ENCODE results near the gene BAX.

Gene BAX

GRCh38 chr19:48963371-48964204, 8.9 kb downstream of the BAX start:
- peak; percentile 84 for DNase-seq

GRCh38 chr19:48964205-48965039, 9.7 kb downstream of the BAX start:
- peak; percentile 63 for DNase-seq

DNA sequence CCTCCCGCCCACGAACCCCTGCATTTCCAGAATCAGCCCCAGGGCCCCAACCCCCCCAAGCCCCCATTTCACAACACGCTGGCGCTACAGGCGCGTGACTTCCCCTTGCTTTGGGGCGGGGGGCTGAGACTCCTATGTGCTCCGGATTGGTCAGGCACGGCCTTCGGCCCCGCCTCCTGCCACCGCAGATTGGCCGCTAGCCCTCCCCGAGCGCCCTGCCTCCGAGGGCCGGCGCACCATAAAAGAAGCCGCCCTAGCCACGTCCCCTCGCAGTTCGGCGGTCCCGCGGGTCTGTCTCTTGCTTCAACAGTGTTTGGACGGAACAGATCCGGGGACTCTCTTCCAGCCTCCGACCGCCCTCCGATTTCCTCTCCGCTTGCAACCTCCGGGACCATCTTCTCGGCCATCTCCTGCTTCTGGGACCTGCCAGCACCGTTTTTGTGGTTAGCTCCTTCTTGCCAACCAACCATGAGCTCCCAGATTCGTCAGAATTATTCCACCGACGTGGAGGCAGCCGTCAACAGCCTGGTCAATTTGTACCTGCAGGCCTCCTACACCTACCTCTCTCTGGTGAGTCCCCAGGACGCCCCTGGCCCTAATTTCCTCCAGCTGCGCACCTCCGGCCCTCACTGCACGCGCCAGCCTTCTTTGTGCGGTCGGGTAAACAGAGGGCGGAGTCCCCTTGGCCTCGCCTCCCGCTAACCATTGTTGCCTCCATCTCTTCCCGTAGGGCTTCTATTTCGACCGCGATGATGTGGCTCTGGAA, 10.5 kb downstream of the BAX start, which contains the start of gene FTL:
Gene FTL (plus strand): TSS at position 270 of the 766 bp plus-strand sequence. CDS start 199 bp downstream, at position 469.
- DNase-seq = peak; percentile 97

GRCh38 chr19:48965806-48966540, 11.3 kb downstream of the BAX start:
- peak; percentile 81 for DNase-seq

GRCh38 chr19:48966541-48967345, 12.1 kb downstream of the BAX start:
- DNase-seq = no peak

GRCh38 chr19:48967346-48968178, 12.9 kb downstream of the BAX start:
- DNase-seq = peak; percentile 50

GRCh38 chr19:48968179-48968661, 13.5 kb downstream of the BAX start:
- peak; percentile 44 for DNase-seq

DNA sequence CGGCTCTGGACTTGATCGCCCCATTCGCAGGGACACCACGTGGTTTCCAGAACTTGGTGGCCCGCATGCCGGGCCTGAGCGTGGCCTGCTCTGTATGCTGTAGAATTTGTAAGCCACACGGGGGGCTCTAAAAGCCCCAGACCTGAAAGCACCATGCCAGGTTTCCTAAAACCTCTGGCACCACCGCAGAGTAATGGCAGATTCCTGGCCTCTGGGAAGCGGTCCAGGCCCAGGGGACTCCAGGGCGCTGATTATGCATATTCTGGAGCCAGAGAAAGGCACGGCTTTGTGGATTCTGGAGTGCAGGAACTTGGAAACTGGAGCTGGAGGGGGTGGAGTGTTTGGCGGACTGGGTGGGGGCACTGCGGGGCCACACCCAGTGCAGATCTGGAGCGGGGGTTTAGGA, 14.1 kb downstream of the BAX start:
- DNase-seq = no peak

GRCh38 chr19:48969276-48970138, 14.8 kb downstream of the BAX start:
- DNase-seq = peak; percentile 21

- DNase-seq = no peak
Observed at GRCh38 chr19:48970139-48970766, 15.6 kb downstream of the BAX start.

DNA sequence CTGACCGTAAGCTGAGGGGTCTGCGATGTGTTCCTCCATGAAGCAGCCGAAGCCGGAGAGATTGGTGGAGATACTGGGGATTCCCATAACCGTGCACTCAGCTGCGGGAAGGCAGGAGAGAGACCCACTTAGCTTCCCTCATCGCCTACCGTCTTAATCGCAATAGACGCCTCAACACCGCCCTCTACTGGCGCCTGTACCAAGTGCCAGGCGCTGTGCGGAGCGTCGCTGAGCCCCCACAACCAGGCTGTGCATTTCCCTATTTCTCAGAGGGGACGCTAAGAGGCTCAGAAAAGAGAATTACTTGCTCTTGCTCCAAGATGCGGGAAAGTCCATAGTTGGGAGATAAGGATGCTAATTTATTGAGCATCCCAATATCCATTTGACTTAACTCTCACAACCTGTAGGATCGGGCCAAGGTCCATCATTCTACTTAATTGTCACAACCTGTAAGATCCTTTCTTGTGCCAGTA, 16.3 kb downstream of the BAX start:
- DNase-seq = peak; percentile 73

GRCh38 chr19:48975947-48976847, 21.5 kb downstream of the BAX start:
- no peak for DNase-seq

GRCh38 chr19:48977061-48977460, 22.4 kb downstream of the BAX start:
- no peak for DNase-seq

GRCh38 chr19:48982280-48982679, 27.6 kb downstream of the BAX start:
- no peak for DNase-seq

DNA sequence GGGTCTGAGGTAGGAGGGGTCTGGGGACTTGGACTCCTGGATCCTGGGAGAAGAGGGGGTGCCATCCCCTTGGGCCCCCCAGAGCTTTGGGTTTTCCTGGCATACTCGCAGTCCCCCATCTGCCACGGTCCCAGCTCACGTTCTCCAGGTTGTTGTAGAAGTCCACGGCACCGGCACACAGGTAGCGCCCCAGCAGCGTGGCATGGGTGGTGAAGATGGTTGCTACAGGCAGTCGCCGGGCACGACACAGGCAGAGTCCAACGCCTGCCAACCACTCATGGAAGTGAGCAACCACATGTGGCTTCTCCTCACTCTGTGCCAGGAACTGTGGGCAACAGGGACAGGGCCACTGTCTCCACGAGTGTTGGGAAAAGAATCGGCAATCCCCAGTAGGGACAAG, 31.0 kb downstream of the BAX start:
- DNase-seq = no peak

GRCh38 chr19:48986211-48986610, 31.5 kb downstream of the BAX start:
- DNase-seq = no peak

DNA sequence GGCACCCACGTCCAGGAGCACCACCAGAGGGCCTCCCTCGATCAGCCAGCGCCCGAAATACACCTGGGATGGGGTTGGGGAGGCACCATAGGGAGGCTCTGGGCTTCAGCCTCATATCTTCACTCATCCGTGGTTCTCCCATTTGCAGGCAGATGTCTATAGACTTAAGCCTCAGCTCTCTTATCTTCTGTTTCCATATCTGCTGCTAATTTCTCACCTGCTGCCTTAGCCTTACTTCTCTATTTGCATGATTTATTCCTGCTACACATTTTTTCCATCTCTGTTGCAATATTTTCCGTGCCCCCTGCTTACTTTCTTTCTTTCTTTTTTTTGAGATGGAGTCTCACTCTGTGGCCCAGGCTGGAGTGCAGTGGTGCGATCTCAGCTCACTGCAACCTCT, 32.6 kb downstream of the BAX start:
- no peak for DNase-seq

Data from fibroblast of skin of scalp (primary cell).